ENCODE measurements around the gene TUBB8B.
A peak's percentile ranks its signal among the peaks of the same experiment; 100 is the strongest.
"Not testable (repeated sequence)": the region's sequence is repeated elsewhere in the genome, so short reads cannot be mapped to it uniquely, and the experiment has no call there.

- peak; percentile 50 for TF ChIP-seq CTCF (IDR thresholded peaks at IDR 0.05; ENCODE audit: low read depth, low read length, poor library complexity, severe bottlenecking)
- not testable (repeated sequence) for TF ChIP-seq EZH2phosphoT487 (IDR thresholded peaks at IDR 0.05; ENCODE audit: borderline replicate concordance, low read length)
Measured at GRCh38 chr18:73181-73777, 23.9 kb upstream of the TUBB8B start.
